ENCODE measurements around the gene SNUPN. TPM values are rescaled to one million over a fixed set of nuclear protein-coding genes. Genes with fewer than 3 reads are reported as not detected.

The SNUPN gene
- total and polyA plus RNA-seq, 10 of the 15 experiments (the other 5 are each of a cell fraction or from before 2014, with no cell fraction given) = 19.0 to 50.3 (median 32.5) TPM

- TF ChIP-seq USF2 (IDR thresholded peaks at IDR 0.05; ENCODE audit: borderline replicate concordance, low read depth, low read length) = no peak; the same call in 1 of the 2 replicates
- no peak for TF ChIP-seq MYC (IDR thresholded peaks at IDR 0.05; ENCODE audit: insufficient read depth, insufficient read length, insufficient replicate concordance, low read length, severe bottlenecking)
- no peak for TF ChIP-seq PKNOX1 (IDR thresholded peaks at IDR 0.05)
- TF ChIP-seq NR2C1 (IDR thresholded peaks at IDR 0.05) = no peak
- TF ChIP-seq EZH2 (IDR thresholded peaks at IDR 0.05; ENCODE audit: borderline replicate concordance, control insufficient read depth, low read depth, low read length) = no peak
- no peak for TF ChIP-seq EED (IDR thresholded peaks at IDR 0.05; ENCODE audit: low read depth)
- TF ChIP-seq YBX1 (IDR thresholded peaks at IDR 0.05) = no peak
- TF ChIP-seq RAD21 (IDR thresholded peaks at IDR 0.05; ENCODE audit: insufficient read depth, low read depth, low read length) = peak; percentile 72
- no peak for TF ChIP-seq SMAD5 (IDR thresholded peaks at IDR 0.05; ENCODE audit: low read depth)
- TF ChIP-seq RFX5 (IDR thresholded peaks at IDR 0.05; ENCODE audit: low read depth, low read length) = no peak
- TF ChIP-seq CBX3 (IDR thresholded peaks at IDR 0.05; ENCODE audit: borderline replicate concordance, low read depth) = no peak
- TF ChIP-seq PML (IDR thresholded peaks at IDR 0.05; ENCODE audit: low read length) = no peak
- no peak for TF ChIP-seq MYB (IDR thresholded peaks at IDR 0.05; ENCODE audit: borderline replicate concordance, low read depth, low read length)
- TF ChIP-seq IRF5 (IDR thresholded peaks at IDR 0.05; ENCODE audit: borderline replicate concordance) = no peak
- peak; percentile 65 for TF ChIP-seq SKIL (IDR thresholded peaks at IDR 0.05; ENCODE audit: low read depth, poor library complexity, severe bottlenecking)
These were observed 15.1 kb upstream of the SNUPN start (continued) for GRCh38 chr15:75640483-75641178.
